Right atrium auricular region (tissue), 2 donors: ENCODE results near the gene RNU5B-1. TPM values are rescaled to one million over a fixed set of nuclear protein-coding genes. Genes with fewer than 3 reads are reported as not detected.
"Not testable (repeated sequence)": the region's sequence is repeated elsewhere in the genome, so short reads cannot be mapped to it uniquely, and the experiment has no call there.

Experiments used
- DNase-seq: peaks from one replicate; pipeline ENCODE4 v3.0.0-alpha.2; 2019; ENCODE audit warnings: low spot score
- H3K27ac ChIP-seq, 2 donors: fragments of 200-600 bp; sonication (generic); 1 replicate in 1 of 2; 2 replicates in 1 of 2; pipeline ENCODE4 v1.5.1; 2016 to 2019
- H3K27me3 ChIP-seq, 2 donors: fragments of 200-600 bp; sonication (generic); one replicate each; pipeline versions ENCODE4 v1.5.1 to v1.6.0; 2017 to 2019
- H3K36me3 ChIP-seq: fragments of 200-600 bp; sonication (generic); one replicate; pipeline ENCODE4 v1.5.1; 2016
- H3K4me1 ChIP-seq, 2 donors: fragments of 200-600 bp; sonication (generic); one replicate each; pipeline versions ENCODE4 v1.5.1 to v1.6.0; 2017 to 2019
- H3K4me3 ChIP-seq, 2 donors: fragments of 200-600 bp; sonication (generic); 1 replicate in 1 of 2; 2 replicates in 1 of 2; pipeline ENCODE4 v1.5.1; 2017 to 2019; ENCODE audit warnings: mild to moderate bottlenecking in 1 of 2, moderate library complexity in 1 of 2
- H3K9me3 ChIP-seq, 2 donors: fragments of 200-600 bp; sonication (generic); one replicate each; pipeline ENCODE4 v1.5.1; 2019
- CTCF ChIP-seq, 2 donors: fragments of 200-600 bp; sonication (generic); IDR thresholded peaks; one replicate each; pipeline ENCODE4 v1.5.1; 2019; ENCODE audit warnings: antibody characterized with exemption in 2 of 2
- total RNA-seq, 2 donors: library from RNA; depleted of rRNA; stranded (reverse); fragments of >200 nt; gene quantifications; one replicate each; pipeline ENCODE4 v1.1.0, GENCODE V29; 2016

RNU5B-1 gene
- total RNA-seq, 2 donors from 2014 or later: not detected

DNA sequence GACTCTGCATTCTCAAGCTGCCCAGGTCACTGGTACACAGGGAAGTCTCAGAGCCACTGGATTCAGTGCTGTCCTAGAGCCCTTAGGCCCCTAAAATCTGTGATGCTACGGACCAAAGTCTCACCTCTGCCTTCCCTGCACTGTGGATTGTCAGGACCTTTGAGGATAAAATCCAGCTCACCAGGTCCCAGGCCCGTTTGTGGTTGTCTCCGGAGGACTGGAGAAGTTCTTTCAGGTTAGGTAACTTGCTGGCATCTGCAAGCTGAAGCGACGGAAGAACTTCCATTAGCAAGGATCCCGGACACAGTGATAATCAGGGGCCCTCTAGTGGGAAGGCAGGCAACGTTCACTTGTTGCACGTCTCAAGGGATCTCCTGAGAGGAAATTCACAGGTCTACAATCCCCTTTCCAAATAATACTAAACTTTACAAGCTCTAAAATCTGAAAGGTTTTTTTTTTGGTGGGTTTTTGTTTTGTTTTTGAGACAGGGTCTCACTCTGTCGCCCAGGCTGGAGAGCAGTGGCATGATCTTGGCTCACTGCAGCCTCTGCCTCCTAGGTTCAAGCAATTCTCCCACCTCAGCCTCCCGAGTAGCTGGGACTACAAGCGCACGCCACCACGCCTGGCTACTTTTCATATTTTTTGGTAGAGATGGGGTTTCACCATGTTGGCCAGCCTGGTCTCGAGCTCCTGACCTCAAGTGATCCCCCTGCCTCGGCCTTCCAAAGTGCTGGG, 33.5 kb upstream of the RNU5B-1 start:
- not testable (repeated sequence) for H3K9me3 ChIP-seq, H3K27me3 ChIP-seq, H3K4me3 ChIP-seq
- peak; percentile 85 for DNase-seq
- Histone ChIP-seq H3K4me1 (peaks cover 0 to 27% of the 10 kb centered on the region in 2 donors), H3K27ac (peak overlapping the region in 1 of 2 donors; percentile 36), H3K36me3 (peaks cover 12% of the 10 kb centered on the region)
- peak; percentile 42 to 75 for TF ChIP-seq CTCF (IDR thresholded peaks at IDR 0.05)

GRCh38 chr15:65275104-65275727, 29.3 kb upstream of the RNU5B-1 start:
- no peak for TF ChIP-seq CTCF (IDR thresholded peaks at IDR 0.05)
- H3K4me3 ChIP-seq: no peak overlapping the region
- H3K4me1 ChIP-seq: peaks cover 0 to 27% of the 10 kb centered on the region in 2 donors
- H3K27ac ChIP-seq: no peak overlapping the region
- no peak for DNase-seq
- H3K27me3 ChIP-seq: no peaks in the 10 kb centered on the region
- H3K9me3 ChIP-seq: no peaks in the 10 kb centered on the region
- H3K36me3 ChIP-seq: peaks cover 4% of the 10 kb centered on the region

DNA sequence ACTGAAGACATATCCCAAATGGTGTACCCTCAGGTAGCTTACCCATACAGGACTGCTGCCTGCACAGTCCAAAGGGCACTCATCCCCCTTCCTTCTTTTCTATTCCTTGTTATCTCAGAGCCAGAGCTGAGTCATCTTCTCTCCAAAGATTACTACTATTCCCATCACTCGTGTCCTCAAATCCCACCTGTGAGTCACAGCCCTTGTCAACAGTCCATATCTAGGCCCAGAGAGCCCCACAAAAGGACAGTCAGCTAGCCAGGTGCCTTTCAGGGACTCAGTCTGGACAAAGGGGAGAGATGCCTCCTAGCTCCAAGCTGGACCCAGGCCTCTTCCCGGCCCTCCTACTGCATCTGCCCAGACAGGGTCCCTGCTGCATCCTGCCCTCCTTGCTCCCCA, 28.8 kb upstream of the RNU5B-1 start:
- Histone ChIP-seq H3K9me3 (no peaks in the 10 kb centered on the region), H3K27me3 (no peaks in the 10 kb centered on the region), H3K4me1 (peaks cover 0 to 27% of the 10 kb centered on the region in 2 donors), H3K27ac (no peak overlapping the region), H3K36me3 (no peaks in the 10 kb centered on the region), H3K4me3 (no peak overlapping the region)
- DNase-seq: no peak
- TF ChIP-seq CTCF (IDR thresholded peaks at IDR 0.05): no peak

GRCh38 chr15:65277015-65277414, 27.5 kb upstream of the RNU5B-1 start:
- no peak overlapping the region for H3K4me3 ChIP-seq
- peaks cover 0 to 17% of the 10 kb centered on the region in 2 donors for H3K4me1 ChIP-seq
- H3K27me3 ChIP-seq: no peaks in the 10 kb centered on the region
- TF ChIP-seq CTCF (IDR thresholded peaks at IDR 0.05): no peak
- H3K9me3 ChIP-seq: no peaks in the 10 kb centered on the region
- DNase-seq: no peak
- no peaks in the 10 kb centered on the region for H3K36me3 ChIP-seq
- H3K27ac ChIP-seq: no peak overlapping the region

DNA sequence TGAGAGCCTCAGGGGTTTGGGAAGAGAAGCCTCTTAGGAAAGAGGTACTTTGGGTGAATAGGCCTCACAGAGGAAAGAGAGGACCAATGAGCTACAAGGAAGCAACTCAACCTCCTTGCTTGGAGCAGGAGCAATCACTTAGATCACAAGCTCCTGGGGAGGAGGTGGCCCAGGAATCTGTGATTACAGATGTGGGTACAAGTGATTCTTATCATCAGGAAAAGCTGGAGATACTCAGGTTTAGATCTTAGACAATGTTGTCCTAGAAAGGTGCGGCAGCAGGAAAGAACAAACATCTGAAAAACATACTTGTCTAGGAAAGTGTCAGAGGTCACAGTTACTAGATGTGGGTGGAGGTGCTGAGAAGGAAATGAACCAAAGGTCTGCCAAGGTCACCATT, 26.0 kb upstream of the RNU5B-1 start:
- Histone ChIP-seq H3K4me3 (no peak overlapping the region), H3K4me1 (peaks cover 0 to 14% of the 10 kb centered on the region in 2 donors), H3K9me3 (no peaks in the 10 kb centered on the region), H3K27me3 (no peaks in the 10 kb centered on the region), H3K27ac (no peak overlapping the region), H3K36me3 (no peaks in the 10 kb centered on the region)
- TF ChIP-seq CTCF (IDR thresholded peaks at IDR 0.05): no peak
- no peak for DNase-seq
